ENCODE results near the gene POR.

- no peak for TF ChIP-seq CTCF (conservative IDR thresholded peaks at IDR 0.05)
- no peak for TF ChIP-seq EZH2 (IDR thresholded peaks at IDR 0.05; ENCODE audit: low read depth)
Measured at GRCh38 chr7:75892634-75893272, 22.2 kb upstream of the POR start.

All from PC-9 (cell line).